HG03558 (cell line): ENCODE results near the gene GNAO1.

Source experiments
- ATAC-seq: cut with Tn5 transposase; IDR thresholded peaks from one replicate; pipeline ENCODE4 v1.9.1; 2021; ENCODE audit warnings: moderate number of reproducible peaks; ENCODE audit not compliant: unreplicated experiment; ENCODE audit errors: extremely low read depth

GNAO1 gene

DNA sequence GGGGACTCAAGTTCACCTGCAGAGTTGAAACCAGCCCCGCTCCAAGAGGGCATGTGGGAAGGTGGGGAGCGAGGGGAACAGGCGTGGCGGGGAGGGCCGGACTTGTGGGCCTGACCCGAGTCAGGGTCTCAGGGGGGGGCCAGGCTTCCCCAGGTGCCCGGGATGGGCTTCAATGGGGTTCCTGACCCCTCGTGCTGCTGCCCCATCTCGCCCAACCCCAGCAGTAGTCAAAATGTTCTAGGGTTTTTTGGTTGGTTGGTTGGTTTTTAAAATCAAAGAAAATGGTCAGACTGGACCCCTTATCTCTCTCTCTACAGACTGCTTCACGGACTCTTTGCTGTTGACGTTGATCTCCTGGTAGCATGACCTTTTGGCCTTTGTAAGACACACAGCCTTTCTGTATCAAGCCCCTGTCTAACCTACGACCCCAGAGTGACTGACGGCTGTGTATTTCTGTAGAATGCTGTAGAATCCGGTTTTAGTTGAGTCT, 164.5 kb downstream of the GNAO1 start:
- no peak for ATAC-seq

DNA sequence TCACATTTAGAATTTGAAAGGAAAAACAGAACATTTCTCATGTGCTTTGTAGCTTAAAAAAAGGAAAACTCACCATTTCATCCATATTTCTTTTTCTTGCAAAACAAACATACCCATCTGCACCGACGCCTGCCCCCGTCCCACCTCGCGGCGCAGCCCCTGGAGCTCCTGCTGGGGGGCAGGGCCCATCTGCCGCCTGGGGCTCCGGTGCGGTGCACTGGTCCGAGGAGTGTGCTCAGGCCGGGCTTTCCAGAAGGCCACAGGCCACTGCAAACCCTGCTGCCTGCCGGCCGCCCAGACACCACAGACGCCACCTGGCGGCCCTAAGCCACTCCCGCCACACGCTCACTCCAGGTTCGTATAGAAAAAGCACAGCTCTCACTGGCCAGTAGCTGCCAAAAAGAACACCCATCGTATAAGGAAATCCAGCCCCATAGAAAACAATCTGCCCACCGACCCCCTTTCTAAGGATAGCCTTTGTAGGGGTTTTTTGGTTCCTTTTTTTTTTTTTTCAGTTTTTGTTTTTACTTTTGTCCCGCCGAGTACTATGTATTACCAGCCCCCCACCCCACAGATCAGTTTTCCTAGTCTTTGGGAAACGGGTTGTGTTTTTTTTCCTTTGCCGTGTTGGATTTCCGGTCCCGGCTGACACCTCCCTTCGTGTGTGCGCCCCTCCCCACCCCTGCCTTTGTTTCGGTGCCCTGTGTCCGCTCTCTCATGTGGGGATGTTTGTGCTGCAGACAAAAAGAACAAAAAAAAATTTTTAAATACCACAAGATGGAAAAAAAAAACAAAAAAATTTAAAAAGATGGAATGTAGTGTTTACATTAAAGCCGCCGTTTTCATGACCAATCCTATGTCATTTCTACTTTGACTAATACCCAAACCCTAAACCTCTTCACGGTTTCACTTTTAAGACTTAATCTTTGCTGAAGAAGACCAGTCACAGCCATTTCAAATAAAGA, 165.3 kb downstream of the GNAO1 start:
- peak; percentile 94 for ATAC-seq

DNA sequence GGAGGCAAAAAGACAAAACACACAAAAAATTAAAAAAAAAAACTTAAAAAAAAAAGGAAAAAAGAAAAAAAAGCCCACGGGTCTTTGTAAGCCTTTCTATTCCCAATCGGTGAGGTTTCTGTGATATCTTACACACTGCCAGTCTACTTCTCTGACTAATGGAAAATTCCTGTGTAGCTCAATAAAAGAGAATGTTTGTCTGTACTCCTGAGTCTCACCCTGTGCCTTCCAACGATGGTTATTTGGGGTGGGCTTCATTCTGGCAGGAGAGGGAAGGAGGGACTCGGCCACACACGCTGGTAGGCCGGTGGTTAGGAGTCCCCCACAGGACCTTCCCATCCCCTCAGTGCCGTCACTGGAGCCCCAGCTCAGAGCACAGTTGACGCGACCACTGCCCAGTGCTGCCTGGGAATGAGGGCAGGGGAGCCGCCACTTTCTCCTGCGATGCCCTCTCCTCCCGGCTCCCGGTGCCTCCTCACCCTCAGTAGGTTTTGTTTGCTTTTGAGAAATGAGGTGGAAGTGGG, 166.0 kb downstream of the GNAO1 start:
- no peak for ATAC-seq

DNA sequence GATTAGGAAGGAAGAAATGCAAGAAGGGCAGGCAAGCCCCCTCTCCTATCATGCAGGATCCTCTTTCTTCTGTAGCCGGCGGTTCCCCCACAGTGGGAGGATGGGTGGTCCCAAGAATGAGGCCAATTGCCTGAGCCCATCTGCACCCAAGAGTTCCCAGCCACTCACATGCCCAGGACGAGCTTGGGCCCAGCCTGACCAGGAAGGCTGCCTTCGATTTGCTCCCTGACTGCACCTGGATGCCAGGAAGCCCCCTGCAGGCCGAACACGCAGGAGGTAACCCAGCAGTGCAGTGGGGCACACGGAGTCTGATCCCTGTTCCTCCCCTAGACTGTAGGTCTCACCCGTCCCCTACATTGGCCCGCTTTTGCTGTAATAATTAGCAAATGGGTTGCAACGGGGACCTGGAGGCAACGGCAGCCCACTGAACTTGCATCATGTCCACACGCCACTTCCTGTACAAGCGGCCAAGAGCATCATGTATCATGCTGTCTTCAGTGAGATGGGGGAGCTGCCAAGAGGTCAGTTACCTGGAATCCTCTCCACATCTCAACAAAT, 166.6 kb downstream of the GNAO1 start:
- ATAC-seq: no peak

DNA sequence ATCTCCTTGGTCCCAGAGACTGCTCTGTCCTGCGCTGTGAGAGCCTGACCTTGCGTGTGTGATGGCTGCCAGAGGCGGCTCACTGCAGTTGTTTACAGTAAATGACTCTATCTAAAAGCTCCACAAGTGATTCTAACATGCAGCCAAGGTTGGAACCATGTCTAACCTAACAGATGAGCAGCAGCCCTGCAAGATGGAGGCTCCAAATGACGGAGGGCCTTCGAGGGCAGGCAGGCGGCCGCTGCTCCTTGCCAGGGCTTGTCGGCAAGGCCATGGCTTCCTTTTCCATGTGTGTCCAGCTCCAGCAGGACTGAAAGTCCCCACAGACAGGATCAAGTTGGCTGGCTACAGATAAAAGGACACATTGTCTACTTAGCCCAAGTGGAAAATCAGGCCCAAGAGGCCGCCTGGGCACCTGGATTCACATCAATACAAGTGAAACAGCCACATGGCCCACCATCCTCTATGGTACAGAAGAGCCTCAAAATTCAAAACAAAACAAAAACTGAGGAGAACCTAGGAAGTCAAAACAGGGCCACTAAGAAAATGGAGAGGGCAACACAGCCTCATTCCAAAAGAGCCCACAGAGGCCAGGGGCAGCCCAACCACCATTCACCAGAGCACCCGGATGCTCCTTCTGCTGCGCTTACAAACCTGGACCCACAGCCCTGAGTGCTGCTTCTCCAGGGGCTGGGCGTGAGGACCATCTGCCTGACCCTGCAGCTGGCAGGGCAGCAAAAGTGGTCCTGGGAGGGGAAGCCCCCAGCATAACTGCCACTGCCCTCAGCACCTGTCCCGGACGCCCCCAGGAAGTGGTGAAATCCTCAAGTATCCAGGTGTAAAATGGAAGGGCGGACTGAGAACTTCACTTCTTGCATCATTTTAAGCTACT, 169.1 kb downstream of the GNAO1 start:
- ATAC-seq: no peak

DNA sequence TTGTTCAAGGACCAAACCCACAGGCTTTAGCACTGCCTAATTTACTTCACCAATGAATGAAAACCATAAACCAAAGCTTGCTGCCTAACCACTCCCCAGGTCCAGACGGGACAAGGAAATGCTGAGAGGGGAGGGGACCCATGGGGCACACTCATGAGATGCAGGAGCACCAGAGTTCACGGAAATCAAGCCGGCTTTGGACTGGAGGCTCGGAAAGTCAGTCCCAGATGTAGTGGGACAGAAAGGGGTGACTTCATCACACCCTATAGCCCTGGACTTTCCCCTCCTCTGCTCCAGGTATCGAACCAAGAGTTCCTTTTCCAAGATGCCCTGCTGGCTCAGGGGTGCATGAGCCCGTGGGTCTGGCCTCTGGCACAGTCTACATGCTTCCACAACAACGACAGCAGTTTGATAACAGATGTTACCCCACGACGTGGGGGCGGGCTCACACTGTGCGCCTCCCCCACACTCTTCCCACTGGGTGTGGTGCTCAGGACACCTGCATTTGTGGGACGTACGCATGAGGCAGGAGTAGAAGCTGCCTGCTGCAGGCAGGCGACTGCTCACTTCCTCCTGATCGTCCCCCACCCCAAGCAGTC, 170.9 kb downstream of the GNAO1 start:
- no peak for ATAC-seq

DNA sequence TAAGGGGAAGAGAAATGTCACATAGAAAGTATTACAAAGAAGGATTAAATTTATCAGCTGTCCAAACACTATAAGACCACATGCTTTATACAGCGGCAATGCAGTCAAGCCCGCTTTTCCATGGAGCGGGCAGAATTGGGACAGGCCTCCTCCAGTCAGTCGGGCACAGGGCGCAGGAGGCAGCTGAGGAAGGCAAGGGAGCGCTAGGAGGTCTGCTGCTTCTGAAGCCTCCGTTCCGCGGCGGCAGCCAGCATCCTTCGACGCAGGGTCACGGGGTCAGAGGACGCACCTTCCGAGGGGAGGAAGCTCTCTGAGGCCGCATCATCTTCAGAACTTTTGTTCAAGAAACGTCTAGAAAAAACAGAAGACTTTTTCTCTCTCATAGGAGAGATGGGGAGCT, 171.4 kb downstream of the GNAO1 start:
- ATAC-seq: no peak

DNA sequence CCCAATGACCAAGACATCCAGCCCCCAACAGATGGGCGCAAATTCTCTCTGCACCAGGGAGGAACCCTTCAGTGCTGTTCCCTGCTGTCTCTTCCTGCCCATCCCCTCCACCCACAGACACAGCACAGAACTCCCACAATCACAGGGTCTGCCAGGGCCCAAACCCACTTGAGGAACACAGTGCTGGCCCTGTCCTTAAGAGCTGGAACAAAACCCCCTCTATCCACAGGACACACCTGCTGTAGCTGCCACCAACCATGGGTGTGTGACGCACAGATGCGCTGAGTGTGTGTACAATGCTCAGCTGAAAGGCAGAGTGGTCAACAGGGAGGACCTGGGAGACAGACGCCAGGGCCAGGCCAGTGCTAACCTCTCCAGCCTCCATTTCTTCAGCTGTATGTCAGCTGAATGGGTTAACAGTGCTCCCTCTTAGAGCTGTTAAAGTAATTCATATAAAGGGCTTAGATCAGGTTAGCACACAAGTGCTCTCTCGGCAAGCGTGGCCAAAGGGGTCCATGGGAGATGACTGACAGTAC, 172.0 kb downstream of the GNAO1 start:
- ATAC-seq: no peak

DNA sequence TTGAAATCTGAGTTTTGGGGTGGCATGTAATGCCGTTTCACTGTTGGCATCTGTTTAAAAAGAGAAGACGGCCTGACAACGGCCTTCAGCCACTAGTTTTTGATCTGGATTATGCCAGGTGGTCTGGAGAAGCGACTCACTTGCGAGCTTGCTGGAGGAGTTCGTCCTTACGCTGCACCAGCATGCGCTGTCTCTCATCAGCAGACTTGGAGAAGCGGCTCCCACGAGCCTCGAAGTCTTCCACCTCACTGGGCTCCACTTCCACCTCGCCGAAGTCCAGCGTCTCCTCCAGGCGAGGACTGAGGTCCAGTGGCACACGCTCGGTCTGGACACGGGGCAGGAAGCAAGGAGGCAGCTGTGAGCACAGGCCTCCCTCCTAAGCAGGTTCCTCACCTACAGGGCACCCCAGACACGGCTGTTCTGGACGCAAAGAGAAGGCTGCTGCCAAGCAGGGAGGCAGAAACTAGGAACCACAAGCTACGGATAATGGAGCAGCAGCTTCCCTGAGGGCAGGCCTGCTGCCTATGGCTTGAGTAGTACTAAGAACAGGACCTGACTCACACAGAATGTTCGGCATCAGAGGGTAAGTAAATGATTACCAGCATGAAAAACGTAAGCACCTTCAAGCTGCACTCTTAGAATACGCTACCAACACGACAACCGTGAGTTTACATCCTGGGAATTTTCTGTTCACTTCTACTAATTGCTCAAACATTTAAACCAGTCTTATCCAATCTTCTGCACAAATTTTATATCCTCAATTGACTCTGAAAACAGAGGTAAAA, 172.7 kb downstream of the GNAO1 start:
- no peak for ATAC-seq

DNA sequence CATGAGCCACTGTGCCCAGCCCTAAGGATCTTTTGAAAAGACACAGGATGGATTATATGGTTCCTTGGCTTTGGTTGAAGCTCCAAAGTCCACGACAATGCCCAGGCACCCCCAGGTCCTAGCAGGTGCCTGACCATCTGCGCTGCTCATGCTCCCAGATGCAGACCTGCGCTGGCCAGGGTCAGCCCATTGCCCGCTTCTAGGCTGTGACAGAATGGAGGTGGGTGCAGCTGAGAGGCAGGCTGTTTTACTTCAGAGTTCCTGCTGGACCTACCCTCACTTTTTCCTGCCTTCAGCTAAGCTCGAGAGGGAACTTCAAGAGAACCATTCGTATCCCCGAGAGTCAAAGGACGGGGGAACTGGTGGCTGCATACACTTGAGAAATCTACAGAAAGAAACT, 173.6 kb downstream of the GNAO1 start:
- no peak for ATAC-seq

DNA sequence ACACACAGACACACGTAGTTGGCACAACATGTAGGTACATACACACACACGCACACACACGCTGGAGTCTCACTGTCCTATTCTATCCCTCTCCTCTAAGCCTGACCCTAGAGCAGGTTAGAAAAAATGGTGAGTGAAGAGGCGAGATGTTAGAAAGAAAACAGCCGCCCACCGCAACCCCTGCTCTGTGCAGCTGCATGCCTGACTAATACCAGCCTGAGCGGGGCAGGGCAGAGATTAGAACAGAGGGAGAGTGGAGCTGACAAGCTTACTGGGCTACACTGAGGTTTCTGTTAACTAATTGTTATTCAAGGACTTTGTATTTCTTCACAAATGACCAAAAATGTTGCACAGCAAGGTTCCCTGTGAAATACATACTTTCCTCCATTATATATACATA, 174.3 kb downstream of the GNAO1 start:
- ATAC-seq: no peak

DNA sequence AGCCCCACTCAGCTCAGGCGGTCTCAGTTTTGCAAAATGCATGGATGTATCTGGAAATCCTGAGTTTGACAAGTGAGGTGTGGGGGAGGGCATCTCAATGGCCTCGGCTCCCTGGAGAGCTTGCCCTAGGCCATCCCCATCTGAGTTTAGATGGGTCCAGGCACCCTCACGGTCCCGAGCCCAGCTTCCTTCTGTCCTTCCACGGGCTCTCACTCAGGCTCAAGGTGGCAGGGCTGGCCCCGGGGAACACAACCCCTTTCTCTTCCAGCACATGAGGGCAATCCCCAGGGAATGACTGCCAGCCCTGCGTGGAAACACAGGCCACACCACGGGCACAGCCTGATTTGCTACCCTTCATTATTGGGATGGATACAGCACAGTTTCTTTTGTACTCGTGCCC, 175.7 kb downstream of the GNAO1 start:
- no peak for ATAC-seq

DNA sequence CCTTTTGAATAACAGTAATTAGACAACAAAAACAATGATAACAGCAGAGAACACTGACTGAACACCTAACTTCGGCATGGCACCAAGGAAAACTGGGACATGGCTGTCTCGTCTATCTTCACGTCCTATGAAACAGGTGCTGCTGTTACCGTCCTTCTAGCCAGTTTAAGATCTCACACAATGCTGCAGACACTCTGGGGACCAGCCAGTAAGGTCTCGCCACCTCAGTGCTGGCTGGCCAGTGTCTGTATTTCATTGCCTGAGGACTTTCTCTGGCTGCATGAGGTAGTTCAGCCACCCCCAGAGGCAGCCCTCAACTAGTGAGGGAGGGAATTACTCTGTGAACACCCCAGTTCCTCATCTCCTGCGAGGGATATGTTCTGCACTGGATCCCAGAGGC, 176.5 kb downstream of the GNAO1 start:
- no peak for ATAC-seq

DNA sequence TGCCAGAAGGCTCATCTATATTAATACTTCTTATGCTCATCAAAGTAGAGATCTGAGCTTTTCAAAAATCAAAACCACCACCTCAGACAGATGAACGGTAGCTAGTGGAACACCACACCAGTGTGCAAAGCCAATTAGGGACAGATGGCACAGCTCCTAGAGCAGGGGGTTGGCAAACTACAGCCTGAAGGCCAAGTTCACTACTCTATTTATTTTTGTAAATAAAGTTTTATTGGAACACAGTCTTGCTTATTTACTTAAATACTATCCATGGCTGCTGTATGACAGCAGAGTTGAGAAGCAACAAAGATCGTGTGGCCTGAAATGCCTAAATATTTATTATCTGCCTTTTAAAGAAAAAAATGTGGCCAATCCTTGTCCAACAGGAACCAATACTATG, 177.3 kb downstream of the GNAO1 start:
- no peak for ATAC-seq

DNA sequence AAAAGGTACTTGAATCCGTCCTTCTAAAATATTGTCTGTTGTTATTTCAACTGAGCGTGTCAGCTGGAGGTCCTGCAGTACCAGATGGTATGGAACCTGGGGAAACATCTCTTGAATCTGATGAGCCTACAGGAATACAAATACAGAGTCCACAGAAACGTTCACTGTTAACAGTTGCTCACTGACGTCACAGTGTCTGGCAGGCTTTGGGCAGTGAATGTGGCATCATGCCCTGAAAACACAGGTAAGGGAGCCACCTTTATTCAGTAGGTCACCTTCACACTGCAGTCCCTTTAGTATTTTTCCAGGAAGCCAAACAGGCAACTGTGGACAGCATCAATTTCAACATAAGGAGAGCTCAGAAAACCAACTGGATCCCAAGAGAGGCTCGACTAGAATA, 177.9 kb downstream of the GNAO1 start:
- no peak for ATAC-seq

DNA sequence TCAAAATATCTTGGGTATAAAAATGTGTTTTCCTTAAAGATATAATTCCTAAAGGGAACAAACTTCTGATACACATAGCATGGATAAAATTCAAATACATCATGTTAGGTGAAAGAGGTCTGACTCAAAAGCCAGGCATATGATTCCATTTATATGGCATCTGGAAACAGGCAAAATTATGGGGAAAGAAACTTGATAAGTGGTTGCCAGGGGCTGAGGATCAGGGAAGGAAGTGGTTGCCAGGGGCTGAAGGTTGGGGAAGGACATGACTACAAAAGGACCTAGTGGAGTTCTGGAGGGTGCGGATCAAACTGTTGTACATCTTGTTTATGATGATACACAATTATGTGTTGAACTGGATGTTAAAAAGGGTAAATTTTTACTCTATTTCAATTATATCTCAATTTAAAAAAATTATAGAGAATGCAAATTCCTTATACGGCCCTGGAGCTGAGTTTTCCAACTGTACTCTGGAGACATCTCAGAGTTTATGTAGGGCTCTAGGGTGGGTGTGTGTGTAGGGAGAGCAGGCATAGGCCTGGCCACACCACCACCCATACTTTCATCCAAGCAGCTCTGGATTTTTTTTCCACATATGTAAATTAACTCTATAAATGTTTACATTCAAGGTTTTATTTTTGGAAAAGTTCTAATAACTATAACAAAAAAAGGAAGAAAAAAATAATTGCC, 179.0 kb downstream of the GNAO1 start:
- ATAC-seq: no peak

DNA sequence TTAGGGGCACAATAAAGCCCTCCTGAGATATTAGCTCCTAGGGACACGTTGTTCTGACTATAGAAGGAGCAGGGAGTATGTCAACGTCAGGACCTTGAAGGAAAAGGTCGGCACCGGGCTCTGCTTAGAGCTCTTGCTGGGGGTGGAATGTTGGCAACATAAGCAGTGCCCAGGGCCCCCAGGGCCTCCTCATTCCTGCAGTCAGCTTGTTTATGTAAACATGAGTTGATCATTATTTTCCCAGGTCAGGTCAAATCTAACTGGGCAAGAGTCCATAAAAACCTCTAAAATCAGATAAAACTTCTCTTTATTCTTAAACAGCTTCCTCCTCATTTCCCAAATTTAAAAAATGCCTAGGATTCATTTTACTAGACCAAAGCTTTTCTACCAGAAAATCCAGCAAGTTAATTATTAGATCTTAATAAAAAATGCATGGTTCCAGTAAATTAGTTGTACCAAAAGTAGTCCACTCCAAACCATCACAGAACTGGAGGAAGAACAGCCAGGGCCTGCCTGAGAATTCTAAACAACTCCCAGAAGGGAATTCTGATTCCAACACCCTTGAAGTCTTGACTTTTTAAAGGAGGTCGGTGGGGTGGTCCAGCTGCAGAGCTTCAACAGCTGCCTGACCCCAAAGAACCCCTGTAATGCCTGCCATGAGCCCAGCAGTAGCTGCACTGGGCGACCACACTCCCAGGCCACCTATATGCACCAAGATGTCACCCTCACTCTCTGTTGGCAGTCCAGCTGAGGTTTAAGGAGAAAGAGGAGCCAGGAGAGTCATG, 179.8 kb downstream of the GNAO1 start:
- no peak for ATAC-seq

DNA sequence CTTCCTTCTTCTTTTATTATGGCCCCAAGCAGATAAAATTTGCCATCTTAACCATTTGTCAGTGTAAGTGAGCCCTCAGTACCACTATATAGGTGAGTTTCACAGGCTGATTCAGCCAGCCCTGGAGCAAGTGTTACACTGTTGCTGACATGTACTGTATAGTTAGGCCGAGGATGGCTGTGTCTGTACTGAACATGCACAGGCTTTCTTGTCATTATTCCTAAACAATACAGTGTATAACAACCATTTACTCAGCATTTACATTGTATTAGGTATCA, 180.3 kb downstream of the GNAO1 start:
- no peak for ATAC-seq
